NCI-H526 treated with DMSO at 0.1 percent for 48 hours (cell line): Measurements from ENCODE around the gene RESP18.

Experiments used
- DNase-seq: peaks from one replicate; lab custom pipeline; 2025; lab: John Stamatoyannopoulos, UW

RESP18 gene

GRCh38 chr2:219332542-219332941 lies at the start of gene RESP18:
TSS of gene RESP18 (minus strand) at chr2:219332744.
- no peak for DNase-seq

GRCh38 chr2:219381448-219381847 lies 48.9 kb upstream of the RESP18 start:
- no peak for DNase-seq

- no peak for DNase-seq
These were observed 48.4 kb upstream of the RESP18 start for GRCh38 chr2:219380926-219381325.

- DNase-seq, result no peak
These were observed 45.8 kb upstream of the RESP18 start for GRCh38 chr2:219378163-219378851.

GRCh38 chr2:219369447-219369861 lies 36.9 kb upstream of the RESP18 start:
- DNase-seq, result no peak

- DNase-seq, result peak; percentile 26
These were observed 36.2 kb upstream of the RESP18 start for GRCh38 chr2:219368690-219369191.

- DNase-seq, result no peak
These were observed 30.1 kb upstream of the RESP18 start for GRCh38 chr2:219362524-219363164.

- DNase-seq, result no peak
These were observed 29.5 kb upstream of the RESP18 start for GRCh38 chr2:219362072-219362471.

GRCh38 chr2:219358170-219359075 lies 25.9 kb upstream of the RESP18 start:
- no peak for DNase-seq

- DNase-seq, result no peak
These were observed 24.3 kb upstream of the RESP18 start for GRCh38 chr2:219356834-219357233.

- DNase-seq, result no peak
These were observed 22.0 kb upstream of the RESP18 start for GRCh38 chr2:219354582-219354981.

GRCh38 chr2:219353129-219353528 lies 20.6 kb upstream of the RESP18 start:
- DNase-seq, result no peak

- DNase-seq, result peak; percentile 42
These were observed 20.0 kb upstream of the RESP18 start for GRCh38 chr2:219352448-219353023.

- DNase-seq, result no peak
These were observed 18.2 kb upstream of the RESP18 start for GRCh38 chr2:219350710-219351221.

- no peak for DNase-seq
These were observed 17.7 kb upstream of the RESP18 start for GRCh38 chr2:219350215-219350614.

GRCh38 chr2:219344751-219345430 lies 12.3 kb upstream of the RESP18 start:
- DNase-seq, result no peak

GRCh38 chr2:219335373-219335786 lies 2.8 kb upstream of the RESP18 start:
- no peak for DNase-seq

GRCh38 chr2:219334076-219334475 lies 1.5 kb upstream of the RESP18 start:
- no peak for DNase-seq

- DNase-seq, result no peak
These were observed 857 bp downstream of the RESP18 start for GRCh38 chr2:219331560-219332213.

- DNase-seq, result no peak
These were observed 4.8 kb downstream of the RESP18 start for GRCh38 chr2:219327719-219328118.
